Dermis microvascular lymphatic vessel endothelial cell (primary cell): ENCODE measurements around the gene MAGEA1. TPM values are rescaled to one million over a fixed set of nuclear protein-coding genes. Genes with fewer than 3 reads are reported as not detected.
"Not testable (repeated sequence)": the region's sequence is repeated elsewhere in the genome, so short reads cannot be mapped to it uniquely, and the experiment has no call there.

Experiments used
- DNase-seq, 2 donors: peaks; one replicate each; pipeline versions ENCODE4 v3.0.0 to v3.0.0-alpha.2; 2010; ENCODE audit warnings: low read depth in 2 of 2
- total RNA-seq: library from RNA; depleted of rRNA; stranded (reverse); fragments of >200 nt; gene quantifications from 2 replicates; pipeline ENCODE4 v1.2.1, GENCODE V29; 2014

Gene MAGEA1, protein sequence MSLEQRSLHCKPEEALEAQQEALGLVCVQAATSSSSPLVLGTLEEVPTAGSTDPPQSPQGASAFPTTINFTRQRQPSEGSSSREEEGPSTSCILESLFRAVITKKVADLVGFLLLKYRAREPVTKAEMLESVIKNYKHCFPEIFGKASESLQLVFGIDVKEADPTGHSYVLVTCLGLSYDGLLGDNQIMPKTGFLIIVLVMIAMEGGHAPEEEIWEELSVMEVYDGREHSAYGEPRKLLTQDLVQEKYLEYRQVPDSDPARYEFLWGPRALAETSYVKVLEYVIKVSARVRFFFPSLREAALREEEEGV
- total RNA-seq, result not detected in 2 replicates

DNA sequence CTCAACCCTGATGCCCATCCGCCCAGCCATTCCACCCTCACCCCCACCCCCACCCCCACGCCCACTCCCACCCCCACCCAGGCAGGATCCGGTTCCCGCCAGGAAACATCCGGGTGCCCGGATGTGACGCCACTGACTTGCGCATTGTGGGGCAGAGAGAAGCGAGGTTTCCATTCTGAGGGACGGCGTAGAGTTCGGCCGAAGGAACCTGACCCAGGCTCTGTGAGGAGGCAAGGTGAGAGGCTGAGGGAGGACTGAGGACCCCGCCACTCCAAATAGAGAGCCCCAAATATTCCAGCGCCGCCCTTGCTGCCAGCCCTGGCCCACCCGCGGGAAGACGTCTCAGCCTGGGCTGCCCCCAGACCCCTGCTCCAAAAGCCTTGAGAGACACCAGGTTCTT lies at the start of gene MAGEA1:
MAGEA1 (plus strand) TSS at position 154 of the 400 bp plus-strand sequence. CDS start 3,106 bp downstream, outside the sequence.
- DNase-seq, result no peak

DNA sequence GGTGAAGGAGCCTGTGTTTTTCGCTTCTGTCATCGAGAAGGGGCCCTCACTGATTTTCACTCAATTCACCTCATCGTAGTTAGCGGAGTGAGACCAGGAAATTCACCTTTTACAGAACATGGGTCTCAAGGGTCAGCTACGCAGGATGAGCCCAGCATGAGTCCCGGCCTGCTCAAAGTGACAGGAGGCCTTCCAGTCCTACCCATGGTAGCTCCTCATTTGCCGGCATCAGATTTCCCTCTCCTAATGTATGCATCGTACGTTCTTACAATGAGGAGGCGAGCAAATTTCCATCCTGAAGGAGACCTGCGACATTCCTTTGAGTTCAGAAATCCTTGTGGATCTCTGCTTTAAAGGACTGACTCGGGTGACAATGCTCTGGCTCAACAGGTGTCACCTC lies 46.2 kb upstream of the MAGEA1 start:
- DNase-seq, result not testable (repeated sequence)

DNA sequence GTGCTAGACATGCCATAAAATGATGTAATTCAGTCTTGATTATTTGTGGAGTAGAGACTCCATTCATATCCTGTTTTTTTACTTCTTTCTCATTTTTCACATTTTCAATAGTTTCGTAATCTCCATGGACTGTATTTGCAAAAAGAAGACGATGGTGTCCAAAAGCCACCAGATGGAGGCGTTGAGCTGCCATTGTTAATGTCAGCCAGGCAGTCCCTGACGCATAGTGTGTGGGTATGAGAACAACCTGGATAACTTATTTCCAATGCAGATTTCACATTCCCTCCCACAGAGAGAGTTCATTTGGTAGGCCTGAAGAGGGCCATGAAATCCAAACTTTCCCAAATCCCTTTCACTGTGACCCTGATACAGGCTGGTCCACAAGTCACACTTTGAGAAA lies 40.0 kb upstream of the MAGEA1 start:
- not testable (repeated sequence) for DNase-seq

DNA sequence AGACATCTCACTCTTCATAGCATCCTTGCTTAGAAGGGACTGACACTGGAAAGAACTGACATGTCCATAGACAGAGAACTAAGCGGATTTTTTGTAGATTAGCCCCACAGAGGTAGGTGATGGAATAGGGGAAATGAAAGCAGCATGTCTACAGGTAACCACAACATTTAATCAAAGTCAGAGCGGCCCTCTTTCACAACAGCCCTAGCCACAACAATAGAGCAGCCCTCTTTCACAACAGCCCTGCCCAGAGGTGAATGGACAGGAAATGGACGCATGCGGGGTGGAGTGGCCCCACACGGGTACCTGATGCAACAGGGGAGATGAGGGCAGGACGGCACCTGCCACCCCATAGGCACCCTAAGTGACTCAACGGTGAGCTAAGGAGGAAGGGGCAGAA lies 32.8 kb upstream of the MAGEA1 start:
- DNase-seq, result not testable (repeated sequence)

DNA sequence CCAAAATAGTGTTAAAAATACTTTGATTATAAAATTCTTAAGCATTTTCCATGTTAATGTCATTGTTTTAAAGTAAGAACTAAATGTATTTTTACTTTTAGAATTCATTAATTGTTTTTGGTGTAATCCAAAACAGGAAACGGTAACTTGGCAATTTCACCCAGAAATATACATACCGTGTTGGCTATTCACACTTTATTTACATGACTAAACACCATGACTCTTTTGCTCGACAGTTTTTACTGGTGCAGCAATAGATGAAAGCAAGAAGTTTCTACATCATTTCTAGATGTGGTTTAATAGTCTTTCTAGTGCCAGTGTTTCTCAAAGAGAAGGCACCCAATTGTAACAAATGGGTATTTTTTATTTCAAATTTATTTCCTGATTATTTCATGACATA lies 25.6 kb upstream of the MAGEA1 start:
- DNase-seq, result no peak

DNA sequence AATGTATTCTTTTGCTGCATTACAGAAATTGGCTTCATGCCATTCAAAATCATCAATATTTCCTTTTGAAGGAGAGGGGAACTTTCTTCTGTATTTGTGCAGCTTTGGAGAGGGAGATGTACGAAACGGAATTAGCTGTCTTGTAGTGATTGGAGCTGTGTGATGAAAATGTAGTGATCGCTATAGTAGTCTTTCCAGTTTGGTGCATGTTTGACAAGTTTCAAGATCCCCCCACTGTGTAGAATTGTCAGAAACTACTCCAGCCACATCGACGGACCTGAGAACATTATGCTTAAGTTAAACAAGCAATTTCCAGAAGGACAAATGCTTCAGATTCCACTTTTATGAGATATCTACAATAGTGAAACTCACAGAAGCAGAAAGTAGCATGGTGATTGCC lies 21.6 kb upstream of the MAGEA1 start:
- no peak for DNase-seq

DNA sequence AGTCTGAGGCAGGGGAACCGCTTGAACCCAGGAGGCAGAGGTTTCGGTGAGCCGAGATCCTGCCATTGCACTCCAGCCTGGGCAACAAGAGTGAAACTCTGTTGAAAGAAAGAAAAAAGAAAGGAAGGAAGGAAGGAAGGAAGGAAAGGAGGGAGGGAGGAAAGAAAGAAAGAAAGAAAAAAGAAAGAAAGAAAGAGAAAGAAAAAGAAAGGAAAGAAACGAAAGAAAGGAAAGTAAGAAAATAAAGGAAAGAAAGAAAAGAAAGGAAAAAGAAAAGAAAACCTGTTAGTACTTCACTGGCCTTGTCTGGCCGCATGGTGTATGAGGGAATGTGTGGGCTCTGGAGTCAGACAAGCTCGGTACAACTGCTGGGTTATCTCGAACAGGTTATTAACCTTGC lies 20.8 kb upstream of the MAGEA1 start:
- no peak for DNase-seq

DNA sequence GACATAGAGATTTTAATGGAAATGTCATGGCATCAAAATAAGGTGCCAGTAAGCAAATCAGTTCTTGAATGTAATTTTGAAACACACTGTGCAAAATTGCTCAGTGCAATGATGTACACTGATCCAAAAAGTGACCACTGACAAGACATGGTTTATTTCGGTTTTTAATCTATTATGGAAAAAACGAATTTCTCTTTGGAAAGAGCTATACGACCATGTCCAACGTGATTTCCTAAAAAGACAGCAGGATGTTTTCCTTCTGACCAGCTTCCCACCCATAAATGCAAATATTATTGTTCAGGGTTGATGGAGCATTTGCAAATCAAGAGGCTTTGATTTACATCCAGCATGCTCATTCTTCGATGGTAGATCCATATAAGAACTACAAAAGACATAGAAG lies 17.1 kb upstream of the MAGEA1 start:
- DNase-seq, result no peak

DNA sequence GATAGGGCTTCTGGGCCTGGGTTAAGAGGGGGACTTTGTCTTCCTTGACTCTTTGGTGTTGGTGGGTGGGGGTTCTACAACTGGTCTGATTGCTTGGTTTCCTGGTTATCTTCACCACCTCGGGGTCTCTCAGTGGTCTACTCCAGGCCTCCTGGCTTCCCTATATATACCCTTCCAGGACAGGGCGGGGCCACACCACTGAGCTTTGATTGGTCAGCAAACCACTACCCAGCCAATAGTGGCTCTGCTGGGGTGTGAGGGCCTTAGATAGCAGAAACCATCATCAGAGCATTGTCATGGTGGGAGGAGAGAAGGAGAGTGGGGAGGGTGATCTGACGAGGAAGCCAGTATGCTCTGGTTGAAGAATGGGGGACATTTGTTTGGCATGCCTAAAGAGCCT lies 14.4 kb upstream of the MAGEA1 start:
- no peak for DNase-seq

DNA sequence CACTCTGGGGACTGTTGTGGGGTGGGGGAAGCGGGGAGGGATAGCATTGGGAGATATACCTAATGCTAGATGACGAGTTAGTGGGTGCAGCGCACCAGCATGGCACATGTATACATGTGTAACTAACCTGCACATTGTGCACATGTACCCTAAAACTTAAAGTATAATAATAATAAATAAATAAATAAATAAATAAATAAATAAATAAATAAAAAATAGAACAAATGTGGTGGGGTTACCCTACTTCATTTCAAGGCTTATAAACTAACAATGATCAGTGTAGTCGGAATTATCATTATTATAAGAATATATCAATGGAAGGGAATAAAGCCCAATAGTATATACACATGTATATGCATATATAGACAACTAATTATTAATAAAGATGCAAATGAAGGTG lies 10.7 kb upstream of the MAGEA1 start:
- DNase-seq, result not testable (repeated sequence)

DNA sequence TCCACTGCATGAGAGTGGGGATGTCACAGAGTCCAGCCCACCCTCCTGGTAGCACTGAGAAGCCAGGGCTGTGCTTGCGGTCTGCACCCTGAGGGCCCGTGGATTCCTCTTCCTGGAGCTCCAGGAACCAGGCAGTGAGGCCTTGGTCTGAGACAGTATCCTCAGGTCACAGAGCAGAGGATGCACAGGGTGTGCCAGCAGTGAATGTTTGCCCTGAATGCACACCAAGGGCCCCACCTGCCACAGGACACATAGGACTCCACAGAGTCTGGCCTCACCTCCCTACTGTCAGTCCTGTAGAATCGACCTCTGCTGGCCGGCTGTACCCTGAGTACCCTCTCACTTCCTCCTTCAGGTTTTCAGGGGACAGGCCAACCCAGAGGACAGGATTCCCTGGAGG lies 2.7 kb downstream of the MAGEA1 start:
- no peak for DNase-seq

DNA sequence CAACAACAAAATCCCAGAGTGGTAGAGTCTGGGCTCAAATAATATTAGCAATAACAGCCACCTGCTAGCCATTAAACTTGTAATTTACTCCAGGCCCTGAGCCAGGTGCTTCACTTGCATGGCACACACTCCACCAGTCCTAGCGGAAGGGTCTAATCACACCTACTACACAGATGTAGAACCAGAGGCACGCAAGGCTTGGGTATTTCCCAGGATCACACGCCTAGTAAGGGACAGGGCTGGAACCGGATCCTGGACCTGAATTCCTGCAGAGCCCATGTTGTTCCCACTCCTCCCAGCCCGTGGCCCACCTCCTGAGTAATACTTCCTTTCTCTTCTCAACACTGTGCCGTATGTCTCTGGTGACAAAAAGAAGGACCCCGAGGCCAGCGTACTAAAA lies 5.7 kb downstream of the MAGEA1 start:
- DNase-seq, result no peak

DNA sequence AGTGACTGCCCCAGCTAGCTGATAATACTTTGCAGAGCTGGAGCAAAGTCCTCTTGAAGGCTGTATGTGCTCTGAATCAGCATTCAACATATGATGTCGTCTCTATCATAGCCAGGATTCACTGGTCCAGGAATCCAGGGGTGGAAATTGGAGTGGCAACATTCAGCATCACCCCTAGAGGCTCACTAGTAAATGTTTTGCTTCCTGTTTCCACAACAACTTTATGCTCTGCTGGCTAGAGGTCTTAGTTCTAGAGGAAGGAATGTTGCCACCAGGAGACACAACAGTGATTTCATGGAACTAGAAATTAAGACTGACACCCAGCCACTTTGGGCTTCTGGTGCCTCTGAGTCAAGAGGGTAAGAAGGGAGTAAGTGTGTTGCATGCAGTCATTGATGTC lies 11.3 kb downstream of the MAGEA1 start:
- DNase-seq, result no peak

DNA sequence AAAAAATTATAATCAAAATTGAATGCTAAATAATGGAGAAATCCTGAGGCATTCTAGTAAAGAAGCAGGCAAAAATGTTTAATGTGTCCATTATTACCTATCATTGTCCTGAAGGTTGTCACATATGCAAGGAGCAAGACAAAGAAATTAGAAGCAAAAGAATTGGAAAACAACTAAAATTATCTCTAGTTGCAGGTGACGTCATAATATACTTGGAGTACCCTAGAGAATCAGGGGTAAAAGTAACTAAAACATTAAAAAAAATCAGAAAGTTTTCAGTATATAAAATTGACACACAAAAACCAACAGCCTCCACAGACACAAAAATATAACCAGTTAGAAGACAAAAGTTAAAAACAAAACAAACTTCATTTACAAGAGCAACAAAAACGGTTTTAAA lies 21.4 kb downstream of the MAGEA1 start:
- DNase-seq, result no peak

DNA sequence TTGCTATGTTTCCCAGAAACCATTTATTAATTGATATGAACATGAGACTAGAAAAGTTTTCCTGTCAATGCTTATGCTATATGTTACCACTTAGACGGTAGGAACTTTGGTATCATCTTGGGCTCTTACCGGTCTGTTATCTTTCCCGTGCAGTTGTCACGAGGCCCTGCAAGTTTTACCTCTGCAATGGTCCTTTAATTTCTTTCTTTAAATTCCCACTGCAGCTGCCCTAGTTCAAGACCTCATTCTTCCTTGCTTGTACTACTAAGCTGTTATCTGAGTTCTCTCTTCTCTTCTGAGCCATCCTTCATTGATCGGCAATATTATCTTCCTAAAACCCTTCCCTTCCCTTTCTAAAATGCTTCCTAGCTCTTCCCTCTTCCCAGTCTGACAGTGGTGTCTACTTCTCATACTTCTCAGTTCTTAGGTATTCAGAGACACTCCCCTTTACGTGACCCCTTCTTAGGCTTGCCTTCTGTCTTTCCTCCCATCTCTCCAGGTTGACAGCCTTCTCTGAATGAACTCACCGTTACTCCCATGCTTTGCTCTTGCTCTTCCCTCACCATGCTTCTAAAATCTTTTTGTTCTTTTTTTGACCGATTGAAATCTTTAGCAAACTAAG lies 27.5 kb downstream of the MAGEA1 start:
- DNase-seq, result no peak

DNA sequence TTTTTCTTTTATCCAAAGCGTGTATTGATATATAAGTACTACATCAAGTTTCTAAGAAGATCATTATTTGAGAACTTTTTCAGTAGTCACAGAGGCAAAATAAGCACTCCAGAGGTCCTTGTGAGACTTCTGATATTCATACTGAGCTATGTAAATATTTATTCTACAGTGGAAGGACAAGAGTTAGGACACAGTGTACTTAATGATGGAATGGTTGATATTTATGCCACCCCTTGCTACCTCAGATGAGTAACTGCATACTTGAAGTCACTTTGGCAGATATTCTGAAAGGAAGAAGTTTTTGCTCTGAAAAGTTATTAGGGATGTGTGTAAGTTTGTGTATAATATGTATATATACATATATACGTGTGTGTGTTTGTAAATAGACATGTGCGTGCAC lies 30.3 kb downstream of the MAGEA1 start:
- DNase-seq, result no peak

DNA sequence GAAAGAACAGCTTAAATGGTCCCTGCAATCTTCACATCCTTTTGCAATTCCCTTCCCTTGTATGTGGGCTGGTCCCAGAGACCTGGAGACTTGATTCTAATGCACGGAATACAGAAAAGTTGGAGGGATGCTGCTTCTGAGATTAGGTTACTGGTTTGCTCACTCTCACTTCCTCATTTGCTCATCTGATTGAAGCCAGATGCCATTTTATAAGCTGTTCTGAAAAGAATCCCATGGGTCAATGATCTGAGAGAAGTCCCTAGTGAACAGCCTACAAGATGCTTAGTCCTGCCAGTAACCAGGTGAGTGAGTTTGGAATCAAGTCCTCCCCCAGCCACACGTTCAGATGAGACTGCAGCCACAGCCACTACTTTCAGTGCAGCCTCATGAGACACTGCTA lies 35.9 kb downstream of the MAGEA1 start:
- DNase-seq, result no peak

DNA sequence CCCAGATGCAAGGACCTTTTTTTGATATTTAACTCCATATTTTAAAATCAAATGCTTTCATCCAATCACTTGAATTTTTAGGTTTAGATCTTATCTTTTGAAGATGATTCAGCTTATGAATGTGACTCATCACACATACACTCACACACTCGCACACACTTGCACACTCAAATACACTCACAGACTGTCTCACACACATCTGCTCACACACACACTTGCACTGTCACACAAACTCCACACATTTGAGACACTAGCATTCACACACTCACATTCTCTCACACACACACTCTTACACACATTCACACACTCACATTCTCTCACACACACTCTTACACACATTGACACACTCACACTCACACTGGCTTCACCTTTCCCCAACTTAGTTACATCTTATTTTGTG lies 37.8 kb downstream of the MAGEA1 start:
- DNase-seq, result no peak

DNA sequence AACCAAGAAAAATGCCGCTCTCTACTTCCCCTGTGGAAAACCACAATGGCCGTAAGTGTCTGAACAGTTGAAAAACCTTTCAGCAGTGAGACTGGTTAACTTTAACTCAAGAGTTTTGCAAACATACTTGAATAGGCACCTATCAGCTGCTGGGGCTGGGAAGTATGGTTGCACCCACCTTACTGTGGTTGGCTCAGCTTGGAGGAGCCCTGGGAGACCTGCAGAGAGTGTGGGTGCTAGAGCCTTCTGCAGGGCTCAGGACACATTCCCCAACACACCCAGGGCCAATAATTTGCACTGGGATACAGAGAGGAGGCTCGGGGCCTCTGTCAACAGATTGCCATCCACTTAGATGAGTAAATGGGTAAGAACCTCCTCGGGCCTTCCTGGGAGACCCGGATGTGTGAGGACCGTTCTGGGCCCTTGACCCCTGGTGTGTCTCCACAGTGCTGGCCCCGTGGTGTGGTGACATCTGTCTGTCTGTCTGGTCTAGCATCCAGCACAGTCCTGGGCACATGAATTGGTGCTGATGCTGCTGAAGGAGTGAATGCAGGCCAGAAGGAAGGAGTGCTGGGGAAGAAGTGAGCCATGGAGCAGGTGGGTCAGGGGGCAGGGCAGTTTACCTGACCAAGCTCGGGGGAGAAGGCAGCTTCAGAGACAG lies 46.5 kb downstream of the MAGEA1 start:
- DNase-seq, result no peak

DNA sequence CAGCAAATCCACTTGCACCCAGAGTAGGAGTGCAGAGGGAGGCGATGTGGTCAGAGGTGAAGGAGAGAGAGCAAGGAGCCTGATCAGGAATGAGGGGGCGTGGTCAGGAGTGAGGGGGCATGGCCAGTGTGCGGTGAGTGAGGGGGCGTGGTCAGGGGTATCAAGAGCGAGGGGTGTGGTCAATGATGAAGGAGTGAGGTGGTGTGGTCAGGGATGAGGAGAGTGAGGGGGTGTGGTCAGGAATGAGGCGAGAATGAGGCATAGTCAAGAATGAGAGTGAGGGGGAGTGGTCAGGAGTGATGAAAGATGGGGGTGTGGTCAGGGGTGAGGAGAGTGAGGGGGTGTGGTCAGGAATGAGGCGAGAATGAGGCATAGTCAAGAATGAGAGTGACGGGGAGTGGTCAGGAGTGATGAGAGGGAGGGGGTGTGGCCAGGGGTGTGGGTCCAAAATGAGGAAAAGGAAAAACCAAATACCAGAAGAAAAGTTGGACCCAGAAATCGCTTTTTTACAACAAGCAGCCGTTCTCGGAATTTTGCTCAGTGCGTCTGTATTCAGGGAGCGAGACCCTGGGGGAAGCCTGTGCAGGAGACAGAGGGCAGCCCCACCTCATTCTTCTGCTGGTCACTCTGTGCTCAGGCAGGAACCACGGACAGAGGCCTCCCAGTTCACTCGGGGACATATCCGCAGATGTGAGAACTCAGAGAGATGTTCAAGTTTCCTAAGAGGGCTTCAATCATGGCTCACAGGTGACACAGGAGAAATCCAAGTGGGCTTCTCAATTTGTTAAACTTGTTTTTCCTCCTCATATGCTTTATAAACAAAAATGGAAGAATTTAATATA lies 47.5 kb downstream of the MAGEA1 start:
- no peak for DNase-seq
